RWPE1 (cell line): Measurements from ENCODE around the gene INPP4B.

Experiments
- CTCF ChIA-PET: fragments of 350-600 bp; sonication (Branson Sonifier 250); formaldehyde crosslinking; extraction: SDS; loops from one replicate; lab custom pipeline; 2021; lab: Yijun Ruan, JAX
- POLR2A ChIA-PET: fragments of 400-600 bp; formaldehyde crosslinking; extraction: SDS; loops from one replicate; lab custom pipeline; 2020; ENCODE audit warnings: antibody characterized with exemption; ENCODE audit not compliant: low non-redundant PET; lab: Yijun Ruan, JAX
- DNase-seq: peaks from one replicate; pipeline ENCODE4 v3.0.0; 2012; ENCODE audit warnings: low spot score
- H3K27ac ChIP-seq: fragments of 450-650 bp; 2 replicates; pipeline ENCODE4 v1.5.1; 2017
- CTCF ChIP-seq: fragments of 450-650 bp; conservative IDR thresholded peaks from 2 replicates; pipeline ENCODE4 v1.5.1; 2017; ENCODE audit warnings: low read depth, mild to moderate bottlenecking

The INPP4B gene

GRCh38 chr4:142557239-142557801 is 288.8 kb downstream of the INPP4B start:
- H3K27ac ChIP-seq: no peak overlapping the region
- ChIA-PET CTCF (interaction anchor here (0.7 kb wide), 1 partner anchor 363 kb away, joined by 4 read pairs; no protein-coding TSS in a partner anchor), POLR2A (interaction anchor here (0.6 kb wide), 1 partner anchor 8 kb away, joined by 7 read pairs; no protein-coding TSS in a partner anchor)
- TF ChIP-seq CTCF: no peak
- DNase-seq: no peak

- ChIA-PET POLR2A (no interaction called here), CTCF (interaction anchor here (0.7 kb wide), 1 partner anchor 364 kb away, joined by 4 read pairs; no protein-coding TSS in a partner anchor)
- no peak overlapping the region for H3K27ac ChIP-seq
- no peak for TF ChIP-seq CTCF
- DNase-seq: no peak
Measured at GRCh38 chr4:142556570-142557238, 289.4 kb downstream of the INPP4B start.

GRCh38 chr4:142556048-142556447 is 290.1 kb downstream of the INPP4B start:
- ChIA-PET CTCF (interaction anchor here (0.7 kb wide), 2 partner anchors 220 to 945 kb away, joined by 3 to 4 read pairs; no protein-coding TSS in a partner anchor), POLR2A (no interaction called here)
- no peak for TF ChIP-seq CTCF
- DNase-seq: no peak
- no peak overlapping the region for H3K27ac ChIP-seq

- ChIA-PET CTCF (no interaction called here), POLR2A (no interaction called here)
- H3K27ac ChIP-seq: no peak overlapping the region
- no peak for DNase-seq
- TF ChIP-seq CTCF: no peak
Measured at GRCh38 chr4:142554412-142554811, 291.7 kb downstream of the INPP4B start.

GRCh38 chr4:142551517-142552305 is 294.4 kb downstream of the INPP4B start:
- CTCF ChIA-PET: no interaction called here

More at GRCh38 chr4:142551517-142552305, 294.4 kb downstream of the INPP4B start:
- no peak for TF ChIP-seq CTCF
- H3K27ac ChIP-seq: no peak overlapping the region
- no peak for DNase-seq
- POLR2A ChIA-PET: no interaction called here
